Adrenal gland (tissue), 5 donors: ENCODE results near the gene SEPTIN3.

Experiments
- CTCF ChIP-seq, 6 experiments: fragments of 450-650 bp in 4 of 6; fragments of 200-600 bp in 2 of 6; sonication (generic) in 1 of 6; IDR thresholded peaks; 1 replicate in 5 of 6; 2 replicates in 1 of 6; pipeline versions ENCODE4 v1.5.1 to v1.8.0; 2016 to 2021; ENCODE audit warnings: antibody characterized with exemption in 6 of 6, mild to moderate bottlenecking in 2 of 6, moderate library complexity in 1 of 6
- POLR2A ChIP-seq, 2 donors: fragments of 450-650 bp; IDR thresholded peaks; one replicate each; pipeline ENCODE4 v1.6.1; 2017; ENCODE audit warnings: antibody characterized with exemption in 2 of 2, mild to moderate bottlenecking in 2 of 2, moderate library complexity in 1 of 2
- donor health status: DM: no; HTN: no; CAD: no.

DNA sequence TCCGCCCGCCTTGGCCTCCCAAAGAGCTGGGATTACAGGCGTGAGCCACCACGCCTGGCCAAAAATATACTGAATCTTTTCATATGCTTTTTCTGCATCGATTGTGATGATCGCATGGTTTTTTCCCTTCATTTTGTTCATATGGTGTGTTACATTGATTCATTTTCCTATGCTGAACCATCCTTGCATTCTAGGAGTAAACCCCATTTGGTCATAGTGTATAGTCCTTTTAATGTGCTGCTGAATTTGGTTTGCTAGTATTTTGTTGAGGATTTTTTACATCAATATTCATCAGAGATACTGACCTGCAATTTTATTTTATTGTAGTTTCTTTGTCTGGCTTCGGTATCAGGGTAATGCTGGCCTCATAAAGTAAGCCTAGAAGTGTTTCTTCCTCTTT is 41.5 kb downstream of the SEPTIN3 start:
- TF ChIP-seq CTCF (IDR thresholded peaks at IDR 0.05), result no peak
- TF ChIP-seq POLR2A (IDR thresholded peaks at IDR 0.05), result no peak
